HCT116 (cell line): ENCODE measurements around the gene TRIM39. TPM values are rescaled to one million over a fixed set of nuclear protein-coding genes. Genes with fewer than 3 reads are reported as not detected.

Experiments
- ATAC-seq: fragments of 200-7000 bp; cut with Tn5 transposase; 2 replicates; pipeline ENCODE4 v1.9.1; 2020; ENCODE audit warnings: mild to moderate bottlenecking, moderate library complexity
- BruUV-seq: library from RNA; stranded (reverse); fragments of 400-500 nt; replicated peaks from 2 replicates; lab custom pipeline; 2021; lab: Mats Ljungman, UMichigan
- CTCF ChIA-PET: fragments of 300-600 bp; sonication (Branson Sonifier 250); formaldehyde crosslinking; loops from one replicate; lab custom pipeline; 2021; ENCODE audit warnings: antibody characterized with exemption; lab: Charles Lee
- POLR2A ChIA-PET: fragments of 300-600, 350-600 bp; sonication (Branson Sonifier 250); formaldehyde crosslinking; loops from one replicate; lab custom pipeline; 2021; ENCODE audit warnings: antibody characterized with exemption; lab: Charles Lee
- RAD21 ChIA-PET, 2 experiments: fragments of 300-600 bp; sonication (Branson Sonifier 250); formaldehyde crosslinking; loops; one replicate each; lab custom pipeline; 2023; ENCODE audit warnings: low total read pairs in 2 of 2; ENCODE audit not compliant: uncharacterized antibody in 2 of 2, unreplicated experiment in 2 of 2, low non-redundant PET in 1 of 2; lab: Charles Lee
- DNase-seq: peaks from one replicate; pipeline ENCODE4 v3.0.0-alpha.2; 2010; ENCODE audit warnings: low read depth, low spot score
- H2AFZ ChIP-seq: fragments of 200-600 bp; shearing (Covaris generic), sonication (generic); 2 replicates; pipeline ENCODE4 v1.6.1; 2017; ENCODE audit warnings: low read depth, mixed run types, mixed read lengths, antibody characterized with exemption, low read length; ENCODE audit not compliant: poor library complexity, severe bottlenecking
- H3K27ac ChIP-seq: 2 replicates; pipeline ENCODE4 v1.5.1; 2012; ENCODE audit warnings: low read depth, low read length
- H3K27me3 ChIP-seq: fragments of 200-600 bp; sonication (generic); 2 replicates; pipeline ENCODE4 v1.6.1; 2016; ENCODE audit warnings: mixed run types, low read length, mixed read lengths; ENCODE audit not compliant: insufficient read depth
- H3K36me3 ChIP-seq, 2 experiments: fragments of 200-500 bp in 1 of 2; fragments of 200-600 bp in 1 of 2; sonication (Bioruptor generic) in 1 of 2; sonication (generic) in 1 of 2; 2 replicates each; pipeline versions ENCODE4 v1.5.1 to v1.6.1; 2014 to 2016; ENCODE audit warnings: low read length in 2 of 2, inconsistent platforms in 1 of 2, mixed read lengths in 1 of 2, mixed run types in 1 of 2; ENCODE audit not compliant: insufficient read depth in 2 of 2, control insufficient read depth in 1 of 2
- H3K4me1 ChIP-seq, 2 experiments: fragments of 200-600 bp in 1 of 2; sonication (generic) in 1 of 2; 2 replicates each; pipeline versions ENCODE4 v1.5.1 to v1.6.1; 2012 to 2017; ENCODE audit warnings: low read length in 2 of 2, inconsistent platforms in 1 of 2, mild to moderate bottlenecking in 1 of 2, mixed read lengths in 1 of 2, mixed run types in 1 of 2, moderate library complexity in 1 of 2; ENCODE audit not compliant: insufficient read depth in 2 of 2, control insufficient read depth in 1 of 2
- H3K4me2 ChIP-seq: fragments of 200-600 bp; sonication (generic); 2 replicates; pipeline ENCODE4 v1.6.1; 2017; ENCODE audit warnings: mixed run types, low read length, mixed read lengths
- H3K4me3 ChIP-seq, 2 experiments: fragments of 200-600 bp in 1 of 2; sonication (generic) in 1 of 2; replicated peaks in 1 of 2; 2 replicates each; pipeline ENCODE4 v1.5.1; 2011 to 2016; ENCODE audit warnings: low read length in 2 of 2, control low read depth in 1 of 2, low read depth in 1 of 2, mild to moderate bottlenecking in 1 of 2, mixed read lengths in 1 of 2, mixed run types in 1 of 2
- H3K79me2 ChIP-seq: fragments of 200-600 bp; sonication (generic); 2 replicates; pipeline ENCODE4 v1.6.1; 2017; ENCODE audit warnings: mild to moderate bottlenecking, mixed run types, low read length, moderate library complexity, mixed read lengths; ENCODE audit not compliant: insufficient read depth
- H3K9ac ChIP-seq: fragments of 200-600 bp; sonication (generic); 2 replicates; pipeline ENCODE4 v1.6.1; 2016; ENCODE audit warnings: low read length, mixed read lengths
- H3K9me2 ChIP-seq: fragments of 200-600 bp; sonication (generic), shearing (Covaris generic); 2 replicates; pipeline ENCODE4 v1.6.1; 2017; ENCODE audit warnings: mixed run types, mild to moderate bottlenecking, moderate library complexity; ENCODE audit not compliant: insufficient read depth
- H3K9me3 ChIP-seq, 2 experiments: fragments of 200-500 bp in 1 of 2; fragments of 200-600 bp in 1 of 2; sonication (Bioruptor generic) in 1 of 2; sonication (generic) in 1 of 2; 2 replicates each; pipeline ENCODE4 v1.6.1; 2014 to 2017; ENCODE audit warnings: low read length in 2 of 2, mixed read lengths in 2 of 2, inconsistent platforms in 1 of 2, low read depth in 1 of 2, mild to moderate bottlenecking in 1 of 2, mixed run types in 1 of 2, moderate library complexity in 1 of 2; ENCODE audit not compliant: control insufficient read depth in 1 of 2, insufficient read depth in 1 of 2
- H4K20me1 ChIP-seq: fragments of 200-600 bp; sonication (generic), shearing (Covaris generic); 2 replicates; pipeline ENCODE4 v1.6.1; 2017; ENCODE audit warnings: mixed run types, mild to moderate bottlenecking, moderate library complexity; ENCODE audit not compliant: insufficient read depth
- ATF3 ChIP-seq: IDR thresholded peaks from 2 replicates; pipeline ENCODE4 v1.6.1; 2012
- CEBPB ChIP-seq: IDR thresholded peaks from 2 replicates; pipeline ENCODE4 v1.6.1; 2012; ENCODE audit warnings: low read depth
- ELF1 ChIP-seq: IDR thresholded peaks from 2 replicates; pipeline ENCODE4 v1.6.1; 2012; ENCODE audit warnings: low read depth, borderline replicate concordance
- EZH2 ChIP-seq: fragments of 200-600 bp; sonication (generic); IDR thresholded peaks from 2 replicates; pipeline ENCODE4 v1.6.1; 2017; ENCODE audit warnings: antibody characterized with exemption, mixed run types
- EZH2phosphoT487 ChIP-seq: fragments of 200-600 bp; IDR thresholded peaks from 2 replicates; pipeline ENCODE4 v1.6.1; 2018; ENCODE audit warnings: antibody characterized with exemption, borderline replicate concordance
- POLR2A ChIP-seq: IDR thresholded peaks from 2 replicates; pipeline ENCODE4 v1.7.0; 2011; ENCODE audit warnings: borderline replicate concordance; ENCODE audit not compliant: insufficient read depth, insufficient read length; ENCODE audit errors: extremely low read depth
- POLR2AphosphoS5 ChIP-seq: IDR thresholded peaks from 2 replicates; pipeline ENCODE4 v1.6.1; 2011; ENCODE audit warnings: mild to moderate bottlenecking, low read depth, low read length, moderate library complexity
- REST ChIP-seq: IDR thresholded peaks from 2 replicates; pipeline ENCODE4 v1.6.1; 2012; ENCODE audit warnings: low read depth
- ZFX ChIP-seq: fragments of 450-650 bp; IDR thresholded peaks from 2 replicates; pipeline ENCODE4 v1.6.1; 2017
- intact Hi-C: fragments of 100-400 bp; cut with micrococcal nuclease; formaldehyde crosslinking; loops from 2 replicates; pipeline ENCODE4 v1.10.0; 2022
- total RNA-seq: library from RNA; stranded (reverse); gene quantifications from one replicate; pipeline ENCODE4 v1.2.1, GENCODE V29; 2021; ENCODE audit not compliant: unreplicated experiment

TRIM39 gene
- total RNA-seq, 1 experiment from 2014 or later, result 11.2 TPM

GRCh38 chr6:30361661-30362060 lies 34.9 kb downstream of the TRIM39 start:
- no peaks in the 10 kb centered on the region for H3K9me2 ChIP-seq
- no peaks in the 10 kb centered on the region for H3K36me3 ChIP-seq
- no peaks in the 10 kb centered on the region for H4K20me1 ChIP-seq
- no peak for DNase-seq
- no peak overlapping the region for H3K4me2 ChIP-seq
- BruUV-seq, result no TSS peak
- CTCF ChIA-PET, result no interaction called here
- intact Hi-C loops, result no loop called here
- H3K9ac ChIP-seq, result no peak overlapping the region
- H2AFZ ChIP-seq, result no peak overlapping the region
- H3K4me1 ChIP-seq, result peaks cover 0 to 6% of the 10 kb centered on the region in 2 experiments; a peak in 1 of 4 replicates
- no peaks in the 10 kb centered on the region for H3K79me2 ChIP-seq
- ATAC-seq, result no peak
- no peak overlapping the region for H3K4me3 ChIP-seq
- no peak overlapping the region for H3K27ac ChIP-seq
- peaks cover 11% of the 10 kb centered on the region; the same call in 1 of the 2 replicates for H3K27me3 ChIP-seq
- POLR2A ChIA-PET, result no interaction called here
- H3K9me3 ChIP-seq, result no peaks in the 10 kb centered on the region
- TF ChIP-seq POLR2A (no peak), ELF1 (no peak), EZH2 (no peak), ZFX (no peak), CEBPB (no peak), POLR2AphosphoS5 (no peak), ATF3 (no peak), REST (no peak), EZH2phosphoT487 (no peak)
- RAD21 ChIA-PET, result no interaction called here
